ENCODE data around the gene CYP4F22.

CYP4F22 gene

GRCh38 chr19:15538774-15539173, 30.4 kb downstream of the CYP4F22 start:
- FAIRE-seq: no peak

GRCh38 chr19:15539638-15540037, 31.3 kb downstream of the CYP4F22 start:
- no peak for FAIRE-seq

- FAIRE-seq: no peak
Measured at GRCh38 chr19:15540435-15540834, 32.1 kb downstream of the CYP4F22 start.

GRCh38 chr19:15544283-15544682, 36.0 kb downstream of the CYP4F22 start:
- no peak for FAIRE-seq

- no peak for FAIRE-seq
Measured at GRCh38 chr19:15544970-15545369, 36.6 kb downstream of the CYP4F22 start.

GRCh38 chr19:15548648-15549047, 40.3 kb downstream of the CYP4F22 start:
- FAIRE-seq: no peak

GRCh38 chr19:15549581-15549980, 41.3 kb downstream of the CYP4F22 start:
- no peak for FAIRE-seq

GRCh38 chr19:15550273-15550672, 41.9 kb downstream of the CYP4F22 start:
- no peak for FAIRE-seq

- FAIRE-seq: no peak
Measured at GRCh38 chr19:15550929-15551292, 42.6 kb downstream of the CYP4F22 start.

- FAIRE-seq: no peak
Measured at GRCh38 chr19:15551293-15552004, 43.1 kb downstream of the CYP4F22 start.

- no peak for FAIRE-seq
Measured at GRCh38 chr19:15555021-15555420, 46.7 kb downstream of the CYP4F22 start.

GRCh38 chr19:15555759-15556633, 47.7 kb downstream of the CYP4F22 start:
- peak; percentile 53 for FAIRE-seq

- FAIRE-seq: no peak
Measured at GRCh38 chr19:15556634-15557181, 48.4 kb downstream of the CYP4F22 start.

GRCh38 chr19:15557223-15557622, 48.9 kb downstream of the CYP4F22 start:
- FAIRE-seq: no peak

GRCh38 chr19:15562145-15562544, 53.8 kb downstream of the CYP4F22 start:
- FAIRE-seq: no peak

- no peak for FAIRE-seq
Measured at GRCh38 chr19:15562861-15563260, 54.5 kb downstream of the CYP4F22 start.

- no peak for FAIRE-seq
Measured at GRCh38 chr19:15563325-15563794, 55.0 kb downstream of the CYP4F22 start.

GRCh38 chr19:15563931-15564330, 55.6 kb downstream of the CYP4F22 start:
- no peak for FAIRE-seq

- no peak for FAIRE-seq
Measured at GRCh38 chr19:15564534-15565168, 56.3 kb downstream of the CYP4F22 start.

GRCh38 chr19:15570420-15570819, 62.1 kb downstream of the CYP4F22 start:
- FAIRE-seq: no peak

GRCh38 chr19:15575406-15575805, 67.1 kb downstream of the CYP4F22 start:
- no peak for FAIRE-seq

GRCh38 chr19:15576526-15577156, 68.3 kb downstream of the CYP4F22 start:
- no peak for FAIRE-seq
